GM19351 (cell line): ENCODE data around the gene EPHX1.

Experiments used
- ATAC-seq: cut with Tn5 transposase; IDR thresholded peaks from one replicate; pipeline ENCODE4 v1.9.1; 2021; ENCODE audit warnings: mild to moderate bottlenecking, moderate library complexity; ENCODE audit not compliant: unreplicated experiment

Gene EPHX1

DNA sequence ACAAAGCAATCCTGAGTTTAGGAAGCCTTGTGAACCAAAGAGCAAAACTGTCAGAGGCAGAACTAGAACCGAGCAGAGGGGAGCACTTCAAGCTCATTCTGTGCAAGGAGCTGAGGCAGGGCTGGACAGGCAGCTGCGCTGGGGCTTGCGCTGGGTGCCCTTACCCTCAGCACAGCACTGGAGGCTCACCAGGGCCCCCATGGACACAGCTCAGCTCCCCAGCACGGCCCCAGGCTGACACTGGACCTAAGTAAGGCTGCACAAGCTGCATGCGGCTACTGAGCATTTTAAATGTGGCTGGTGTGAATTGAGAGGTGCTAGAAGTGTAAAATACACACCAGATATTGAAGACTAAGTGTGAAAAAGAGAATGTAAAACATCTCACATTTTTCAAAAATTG lies 50.2 kb downstream of the EPHX1 start:
- ATAC-seq = no peak

DNA sequence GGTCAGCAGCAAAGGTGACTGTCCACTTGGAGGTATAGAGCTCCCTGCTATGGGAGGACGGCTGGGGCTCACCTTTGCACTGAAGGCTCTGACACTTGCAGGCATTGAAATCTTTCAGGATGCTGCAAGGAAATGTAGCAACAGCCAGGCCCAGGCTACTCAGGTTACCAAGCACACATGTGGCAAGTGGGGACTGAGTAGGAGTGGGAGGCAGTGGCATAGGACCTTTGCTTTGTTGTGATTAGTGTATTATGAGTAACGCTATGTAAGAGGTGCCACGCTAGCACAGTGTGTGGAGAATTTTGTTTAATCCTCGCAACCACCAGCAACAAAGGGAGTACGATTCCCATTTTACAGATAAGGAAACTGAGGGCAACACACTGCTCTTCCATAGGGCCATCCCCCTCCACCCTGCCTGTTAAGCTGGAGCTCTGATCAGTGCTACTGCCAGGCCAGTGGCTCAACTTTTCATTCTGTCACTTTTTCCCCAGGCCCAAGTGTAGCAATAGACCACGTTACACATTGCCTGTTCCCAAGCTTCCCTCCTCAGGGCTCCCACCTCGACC lies 51.0 kb downstream of the EPHX1 start:
- no peak for ATAC-seq

DNA sequence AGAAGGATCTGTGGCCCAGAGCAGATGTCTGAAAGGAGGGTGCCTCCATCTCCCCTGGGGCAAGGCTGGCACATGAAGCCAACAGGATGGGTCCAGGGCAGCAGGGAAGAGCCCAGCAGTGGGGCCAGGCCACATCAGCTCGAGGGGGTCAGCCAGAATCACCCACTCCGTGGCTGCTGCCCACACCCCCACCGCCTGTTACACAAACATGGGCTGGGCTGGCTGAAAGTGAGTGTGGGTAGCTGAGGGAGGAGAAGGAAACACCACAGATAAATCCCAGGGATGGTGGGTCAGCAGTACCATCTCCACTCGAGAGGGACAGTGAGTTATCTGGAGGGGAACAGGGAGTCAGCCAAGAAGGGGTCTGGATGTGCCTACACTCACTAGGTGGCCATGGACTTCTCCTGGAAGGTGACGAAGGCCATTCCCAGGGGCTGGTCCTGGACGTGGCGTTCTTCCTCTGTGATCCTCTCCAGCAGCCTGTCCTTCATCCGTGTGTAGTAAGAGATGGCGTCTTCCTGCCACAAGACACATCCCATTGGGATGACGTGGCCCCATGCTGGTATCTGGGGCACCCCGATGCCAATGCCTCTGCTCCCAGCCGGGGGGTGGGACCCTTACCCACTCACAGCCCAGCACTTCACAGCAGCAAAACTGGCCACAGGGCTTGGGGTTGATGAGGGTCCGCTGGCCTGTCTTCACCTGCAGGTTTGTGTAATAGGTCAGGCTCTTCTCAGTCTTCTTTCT lies 52.1 kb downstream of the EPHX1 start:
- no peak for ATAC-seq

- ATAC-seq = no peak
These were observed 52.6 kb downstream of the EPHX1 start for GRCh38 chr1:225862581-225862950.

GRCh38 chr1:225863167-225863566 lies 53.2 kb downstream of the EPHX1 start:
- no peak for ATAC-seq

DNA sequence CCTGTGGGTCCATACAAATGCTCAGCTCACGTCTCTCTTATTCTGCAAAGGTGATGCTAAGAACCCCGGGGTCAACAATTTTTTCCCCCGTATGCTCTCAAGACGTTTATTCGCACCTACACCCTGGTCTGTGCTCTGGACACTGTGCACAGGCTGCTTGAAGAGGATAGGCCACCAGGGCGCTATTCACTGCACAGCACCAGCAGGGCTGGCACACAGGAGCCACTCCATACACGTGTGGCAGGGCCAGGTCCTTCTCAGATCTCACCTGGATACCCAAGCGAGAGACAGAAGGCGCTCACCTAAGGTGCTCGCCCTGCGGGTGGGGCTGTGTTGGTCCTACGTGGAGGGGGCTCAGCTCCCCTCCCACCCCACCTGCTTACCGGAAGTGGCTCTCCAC lies 55.6 kb downstream of the EPHX1 start:
- no peak for ATAC-seq

DNA sequence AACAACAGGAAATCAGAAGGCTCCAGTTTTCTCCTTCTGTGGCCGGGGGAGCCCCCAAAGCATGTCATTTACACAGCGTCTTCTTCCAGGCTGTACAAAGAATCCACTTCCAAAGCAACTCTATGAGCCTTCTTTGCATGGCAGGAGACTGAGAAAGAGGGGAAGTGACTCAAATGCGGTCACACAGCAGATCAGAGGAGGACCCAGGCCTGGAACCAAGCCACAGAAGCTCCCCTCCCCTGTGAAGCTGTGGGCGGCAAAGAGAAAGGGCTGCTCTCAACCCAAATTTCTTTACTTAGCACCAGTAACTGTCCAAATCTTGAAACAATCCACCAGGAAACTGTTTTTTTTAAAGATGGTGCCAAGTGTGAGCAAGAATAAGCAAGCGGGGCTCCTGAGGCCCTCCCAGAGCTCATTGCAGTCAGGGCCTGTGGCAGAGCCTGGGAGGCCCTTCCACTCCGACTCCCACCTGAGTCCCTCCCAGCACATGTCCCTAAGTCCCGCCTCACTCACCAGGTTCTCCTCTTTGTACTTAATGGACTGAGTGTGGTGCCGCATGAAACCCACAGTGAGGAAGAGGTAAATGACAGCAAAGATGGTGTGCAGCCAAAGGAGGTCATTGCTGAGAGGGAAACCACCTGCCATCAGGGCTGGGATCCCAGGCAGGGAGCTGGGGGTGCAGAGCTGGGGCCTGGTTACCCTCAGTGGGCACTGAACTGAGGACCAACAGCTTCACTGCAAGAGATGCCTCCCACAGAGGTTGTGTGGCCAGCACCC lies 56.3 kb downstream of the EPHX1 start:
- ATAC-seq = peak; percentile 62

GRCh38 chr1:225866981-225867380 lies 57.1 kb downstream of the EPHX1 start:
- ATAC-seq = no peak

GRCh38 chr1:225868631-225869330 lies 58.9 kb downstream of the EPHX1 start:
- no peak for ATAC-seq

GRCh38 chr1:225870911-225871310 lies 61.0 kb downstream of the EPHX1 start:
- ATAC-seq = no peak

- ATAC-seq = no peak
These were observed 61.6 kb downstream of the EPHX1 start for GRCh38 chr1:225871359-225872074.

GRCh38 chr1:225872075-225872430 lies 62.1 kb downstream of the EPHX1 start:
- no peak for ATAC-seq

GRCh38 chr1:225873281-225873850 lies 63.4 kb downstream of the EPHX1 start:
- ATAC-seq = no peak

DNA sequence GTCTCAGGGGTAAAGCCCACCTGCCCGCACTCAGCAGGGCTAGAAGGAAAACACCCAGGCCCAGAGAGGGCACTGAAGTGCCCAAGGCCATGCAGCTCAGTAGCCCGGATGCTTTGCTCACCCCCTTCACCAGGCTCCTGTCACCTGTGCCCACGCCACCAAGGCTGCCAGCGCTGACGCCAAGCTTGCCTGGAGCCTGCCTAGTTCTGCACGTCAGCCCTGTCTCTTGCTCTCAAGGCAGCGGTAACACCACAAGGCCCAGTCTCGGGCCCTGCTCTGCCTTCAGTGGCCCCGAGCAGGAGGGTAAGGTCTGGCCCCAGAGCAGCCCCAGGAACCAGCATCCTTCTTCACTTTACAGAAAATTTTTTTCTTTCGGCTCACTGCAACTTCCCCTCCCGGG lies 64.5 kb downstream of the EPHX1 start:
- ATAC-seq = no peak

- no peak for ATAC-seq
These were observed 65.3 kb downstream of the EPHX1 start for GRCh38 chr1:225875044-225875815.

DNA sequence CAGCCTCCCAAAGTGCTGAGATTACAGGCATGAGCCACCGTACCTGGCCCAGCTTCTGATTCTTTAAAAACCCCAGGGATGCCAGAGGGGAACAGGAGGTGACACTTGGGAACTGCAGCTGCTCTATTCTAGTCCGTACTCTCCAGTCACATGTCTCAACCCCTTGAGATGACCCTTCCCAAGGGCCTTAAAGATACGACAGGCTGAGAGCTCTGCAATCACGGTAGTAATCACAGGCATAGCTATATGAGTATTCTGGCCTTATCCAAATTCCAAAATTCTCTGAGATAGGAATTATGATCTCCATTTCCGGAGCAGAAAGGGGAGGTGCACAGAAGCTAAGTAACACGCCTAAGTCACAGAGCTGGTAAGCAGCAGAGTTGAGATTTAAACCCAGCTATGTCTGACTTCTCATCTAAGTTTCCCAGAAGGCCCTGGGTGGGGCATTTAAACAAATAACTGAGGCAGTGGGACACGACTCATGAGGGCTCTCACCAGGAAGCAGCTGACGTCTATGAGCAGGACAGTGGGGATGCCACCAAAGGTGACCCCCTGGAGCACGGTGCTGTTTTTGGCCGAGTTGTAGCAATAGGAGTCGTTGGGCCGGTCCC lies 67.1 kb downstream of the EPHX1 start:
- ATAC-seq = no peak

DNA sequence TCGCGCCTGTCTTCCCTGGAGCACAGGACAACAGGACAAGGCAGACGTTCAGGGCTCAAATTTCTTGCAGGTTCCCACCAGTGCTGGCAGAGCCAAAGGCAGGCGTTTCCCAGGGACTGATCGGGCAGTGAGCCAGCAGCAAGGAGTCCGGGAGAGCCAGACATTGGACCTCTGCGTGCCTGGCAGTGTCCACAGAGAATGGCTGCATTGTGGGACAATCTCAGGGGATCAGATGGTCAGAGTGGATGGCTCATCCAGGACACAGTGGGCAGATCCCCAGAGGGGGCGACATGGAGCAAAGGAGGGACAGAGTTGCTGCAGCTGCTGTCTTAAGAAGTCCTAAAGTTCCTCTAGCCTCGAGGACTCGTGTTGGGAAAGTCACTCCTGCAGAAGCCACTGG lies 67.7 kb downstream of the EPHX1 start:
- ATAC-seq = no peak

- ATAC-seq = no peak
These were observed 68.4 kb downstream of the EPHX1 start for GRCh38 chr1:225878282-225878681.

DNA sequence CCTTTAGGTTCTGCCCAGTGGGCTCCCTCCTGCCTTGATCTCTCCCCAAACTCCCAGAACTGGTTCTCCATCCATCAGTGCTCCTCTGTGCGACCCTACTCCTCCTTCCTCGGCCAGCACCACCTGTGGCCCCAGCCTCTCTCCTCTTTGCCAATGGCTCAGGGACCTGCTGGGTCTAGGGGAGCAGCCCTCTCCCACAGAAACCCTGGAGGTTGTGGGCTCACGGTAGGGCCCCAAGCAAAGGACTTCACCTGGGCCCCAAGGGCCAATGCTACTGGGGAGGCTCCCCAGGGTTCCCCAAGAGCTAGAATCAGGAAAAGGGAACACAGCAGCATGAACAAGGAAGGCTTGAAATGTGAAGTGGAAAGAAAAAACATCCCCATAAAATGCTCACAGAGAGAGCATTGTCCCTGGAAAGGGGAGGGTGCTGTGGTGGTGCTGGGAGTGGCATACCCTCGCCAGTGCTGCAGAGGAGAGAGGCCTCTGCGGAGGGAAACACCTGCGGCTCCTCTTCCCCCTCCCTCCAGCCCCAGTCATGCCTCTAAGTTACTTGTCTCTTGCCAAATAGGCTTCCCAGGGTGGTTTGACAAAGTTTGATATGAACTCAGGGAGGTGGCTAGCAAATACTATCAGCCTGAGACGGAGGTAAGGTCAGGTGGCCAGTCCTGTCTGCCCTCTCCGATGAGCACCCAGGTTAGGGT lies 69.7 kb downstream of the EPHX1 start:
- no peak for ATAC-seq
